ENCODE results near the gene SLC6A5. TPM values are rescaled to one million over a fixed set of nuclear protein-coding genes. Genes with fewer than 3 reads are reported as not detected.

The SLC6A5 gene
- total and polyA plus RNA-seq, 4 donors = not detected

- Histone ChIP-seq H3K9me3 (ENCODE audit: control insufficient read depth in 4 of 4, insufficient read depth in 3 of 4, low read length in 3 of 4) (peaks cover 0 to 8% (median 0%) of the 10 kb centered on the region in 4 donors), H3K9ac (ENCODE audit: insufficient read depth in 1 of 2, low read length in 2 of 2) (no peak overlapping the region), H3K4me3 (no peak overlapping the region), H3K36me3 (ENCODE audit: control insufficient read depth in 4 of 4, insufficient read depth in 4 of 4, low read length in 4 of 4) (no peaks in the 10 kb centered on the region), H3K27ac (ENCODE audit: low read depth in 1 of 2, low read length in 1 of 2) (no peak overlapping the region), H3K4me1 (ENCODE audit: control insufficient read depth in 5 of 5, insufficient read depth in 5 of 5, low read length in 5 of 5) (peaks cover 0 to 13% (median 0%) of the 10 kb centered on the region in 5 donors), H3K27me3 (ENCODE audit: control insufficient read depth in 3 of 3, insufficient read depth in 3 of 3, low read length in 2 of 3) (peaks cover 0 to 3% (median 0%) of the 10 kb centered on the region in 3 donors)
- ATAC-seq (ENCODE audit: insufficient read depth, low FRiP score) = no peak
- TF ChIP-seq CTCF (IDR thresholded peaks at IDR 0.05; ENCODE audit: control extremely low read depth, extremely low read depth) = no peak
- WGBS, 2 donors = 59 to 73% methylated on average over 2 of the region's 2 CpGs
- DNase-seq = no peak
Observed at GRCh38 chr11:20620988-20621387, 21.6 kb downstream of the SLC6A5 start.

- Histone ChIP-seq H3K9me3 (ENCODE audit: control insufficient read depth in 4 of 4, insufficient read depth in 3 of 4, low read length in 3 of 4) (peaks cover 0 to 8% (median 0%) of the 10 kb centered on the region in 4 donors), H3K36me3 (ENCODE audit: control insufficient read depth in 4 of 4, insufficient read depth in 4 of 4, low read length in 4 of 4) (no peaks in the 10 kb centered on the region), H3K9ac (ENCODE audit: insufficient read depth in 1 of 2, low read length in 2 of 2) (no peak overlapping the region), H3K4me1 (ENCODE audit: control insufficient read depth in 5 of 5, insufficient read depth in 5 of 5, low read length in 5 of 5) (peaks cover 0 to 11% (median 0%) of the 10 kb centered on the region in 5 donors), H3K27ac (ENCODE audit: low read depth in 1 of 2, low read length in 1 of 2) (no peak overlapping the region), H3K4me3 (no peak overlapping the region), H3K27me3 (ENCODE audit: control insufficient read depth in 3 of 3, insufficient read depth in 3 of 3, low read length in 2 of 3) (peaks cover 0 to 3% (median 0%) of the 10 kb centered on the region in 3 donors)
- 35 to 46% methylated on average over 6 of the region's 6 CpGs for WGBS, 2 donors
- no peak for TF ChIP-seq CTCF (IDR thresholded peaks at IDR 0.05; ENCODE audit: control extremely low read depth, extremely low read depth)
- DNase-seq (no peak), ATAC-seq (ENCODE audit: insufficient read depth, low FRiP score) (no peak)
Observed at GRCh38 chr11:20621679-20622078, 22.3 kb downstream of the SLC6A5 start.

GRCh38 chr11:20623252-20623651 is 23.8 kb downstream of the SLC6A5 start:
- Histone ChIP-seq H3K9me3 (ENCODE audit: control insufficient read depth in 4 of 4, insufficient read depth in 3 of 4, low read length in 3 of 4) (peaks cover 0 to 4% (median 0%) of the 10 kb centered on the region in 4 donors), H3K4me1 (ENCODE audit: control insufficient read depth in 5 of 5, insufficient read depth in 5 of 5, low read length in 5 of 5) (no peaks in the 10 kb centered on the region), H3K9ac (ENCODE audit: insufficient read depth in 1 of 2, low read length in 2 of 2) (no peak overlapping the region), H3K27ac (ENCODE audit: low read depth in 1 of 2, low read length in 1 of 2) (no peak overlapping the region), H3K36me3 (ENCODE audit: control insufficient read depth in 4 of 4, insufficient read depth in 4 of 4, low read length in 4 of 4) (no peaks in the 10 kb centered on the region), H3K4me3 (no peak overlapping the region), H3K27me3 (ENCODE audit: control insufficient read depth in 3 of 3, insufficient read depth in 3 of 3, low read length in 2 of 3) (peaks cover 0 to 3% (median 0%) of the 10 kb centered on the region in 3 donors)
- no peak for TF ChIP-seq CTCF (IDR thresholded peaks at IDR 0.05; ENCODE audit: control extremely low read depth, extremely low read depth)
- ATAC-seq (ENCODE audit: insufficient read depth, low FRiP score) (no peak), DNase-seq (no peak)
- 46 to 54% methylated on average over 4 of the region's 4 CpGs for WGBS, 2 donors

- no peak overlapping the region for H3K4me3 ChIP-seq
- ATAC-seq (ENCODE audit: insufficient read depth, low FRiP score) = no peak
- H3K27me3 ChIP-seq (ENCODE audit: control insufficient read depth in 3 of 3, insufficient read depth in 3 of 3, low read length in 2 of 3) = peaks cover 0 to 3% (median 0%) of the 10 kb centered on the region in 3 donors
- DNase-seq = no peak
- H3K36me3 ChIP-seq (ENCODE audit: control insufficient read depth in 4 of 4, insufficient read depth in 4 of 4, low read length in 4 of 4) = no peaks in the 10 kb centered on the region
- WGBS, 2 donors = 63 to 68% methylated on average over 4 of the region's 4 CpGs
- H3K27ac ChIP-seq (ENCODE audit: low read depth in 1 of 2, low read length in 1 of 2) = no peak overlapping the region
- H3K4me1 ChIP-seq (ENCODE audit: control insufficient read depth in 5 of 5, insufficient read depth in 5 of 5, low read length in 5 of 5) = no peaks in the 10 kb centered on the region
- no peak for TF ChIP-seq CTCF (IDR thresholded peaks at IDR 0.05; ENCODE audit: control extremely low read depth, extremely low read depth)
- peaks cover 0 to 9% (median 0%) of the 10 kb centered on the region in 4 donors for H3K9me3 ChIP-seq (ENCODE audit: control insufficient read depth in 4 of 4, insufficient read depth in 3 of 4, low read length in 3 of 4)
- no peak overlapping the region for H3K9ac ChIP-seq (ENCODE audit: insufficient read depth in 1 of 2, low read length in 2 of 2)
Observed at GRCh38 chr11:20626279-20626678, 26.9 kb downstream of the SLC6A5 start.
